ENCODE measurements around the gene H6PD.

The H6PD gene

DNA sequence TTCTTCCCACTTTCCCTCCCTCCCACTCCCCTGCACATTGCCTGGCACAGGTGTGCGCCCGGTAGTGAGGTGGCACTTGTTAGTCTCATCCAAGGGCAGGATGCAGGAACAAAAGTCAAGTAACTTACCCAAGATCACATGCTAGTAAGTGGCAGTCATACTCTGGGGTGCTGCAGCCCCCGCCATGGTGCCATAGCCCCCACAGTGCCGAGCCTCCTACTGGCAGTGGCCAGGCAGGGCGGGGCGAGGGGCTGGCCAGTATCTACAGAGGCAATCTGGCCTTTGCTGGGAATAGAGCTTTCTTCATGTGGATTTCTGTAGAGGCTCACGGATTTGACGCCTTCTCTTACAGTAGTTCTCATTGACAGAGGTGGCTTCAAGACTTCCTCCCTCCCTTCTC lies 26.9 kb downstream of the H6PD start:
- Histone ChIP-seq H3K4me1 (peaks cover 0 to 2% (median 0%) of the 10 kb centered on the region in 4 donors), H3K27ac (no peak overlapping the region), H3K4me3 (no peak overlapping the region), H3K36me3 (peaks cover 31 to 64% (median 44%) of the 10 kb centered on the region in 3 donors), H3K27me3 (no peaks in the 10 kb centered on the region), H3K9me3 (no peaks in the 10 kb centered on the region)
- no peak for DNase-seq
- intact Hi-C loops (cut with DNase I; ENCODE audit: low total_unique reads), result no loop called here
- TF ChIP-seq, protein P1, sequence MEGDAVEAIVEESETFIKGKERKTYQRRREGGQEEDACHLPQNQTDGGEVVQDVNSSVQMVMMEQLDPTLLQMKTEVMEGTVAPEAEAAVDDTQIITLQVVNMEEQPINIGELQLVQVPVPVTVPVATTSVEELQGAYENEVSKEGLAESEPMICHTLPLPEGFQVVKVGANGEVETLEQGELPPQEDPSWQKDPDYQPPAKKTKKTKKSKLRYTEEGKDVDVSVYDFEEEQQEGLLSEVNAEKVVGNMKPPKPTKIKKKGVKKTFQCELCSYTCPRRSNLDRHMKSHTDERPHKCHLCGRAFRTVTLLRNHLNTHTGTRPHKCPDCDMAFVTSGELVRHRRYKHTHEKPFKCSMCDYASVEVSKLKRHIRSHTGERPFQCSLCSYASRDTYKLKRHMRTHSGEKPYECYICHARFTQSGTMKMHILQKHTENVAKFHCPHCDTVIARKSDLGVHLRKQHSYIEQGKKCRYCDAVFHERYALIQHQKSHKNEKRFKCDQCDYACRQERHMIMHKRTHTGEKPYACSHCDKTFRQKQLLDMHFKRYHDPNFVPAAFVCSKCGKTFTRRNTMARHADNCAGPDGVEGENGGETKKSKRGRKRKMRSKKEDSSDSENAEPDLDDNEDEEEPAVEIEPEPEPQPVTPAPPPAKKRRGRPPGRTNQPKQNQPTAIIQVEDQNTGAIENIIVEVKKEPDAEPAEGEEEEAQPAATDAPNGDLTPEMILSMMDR (IDR thresholded peaks at IDR 0.05), result no peak

DNA sequence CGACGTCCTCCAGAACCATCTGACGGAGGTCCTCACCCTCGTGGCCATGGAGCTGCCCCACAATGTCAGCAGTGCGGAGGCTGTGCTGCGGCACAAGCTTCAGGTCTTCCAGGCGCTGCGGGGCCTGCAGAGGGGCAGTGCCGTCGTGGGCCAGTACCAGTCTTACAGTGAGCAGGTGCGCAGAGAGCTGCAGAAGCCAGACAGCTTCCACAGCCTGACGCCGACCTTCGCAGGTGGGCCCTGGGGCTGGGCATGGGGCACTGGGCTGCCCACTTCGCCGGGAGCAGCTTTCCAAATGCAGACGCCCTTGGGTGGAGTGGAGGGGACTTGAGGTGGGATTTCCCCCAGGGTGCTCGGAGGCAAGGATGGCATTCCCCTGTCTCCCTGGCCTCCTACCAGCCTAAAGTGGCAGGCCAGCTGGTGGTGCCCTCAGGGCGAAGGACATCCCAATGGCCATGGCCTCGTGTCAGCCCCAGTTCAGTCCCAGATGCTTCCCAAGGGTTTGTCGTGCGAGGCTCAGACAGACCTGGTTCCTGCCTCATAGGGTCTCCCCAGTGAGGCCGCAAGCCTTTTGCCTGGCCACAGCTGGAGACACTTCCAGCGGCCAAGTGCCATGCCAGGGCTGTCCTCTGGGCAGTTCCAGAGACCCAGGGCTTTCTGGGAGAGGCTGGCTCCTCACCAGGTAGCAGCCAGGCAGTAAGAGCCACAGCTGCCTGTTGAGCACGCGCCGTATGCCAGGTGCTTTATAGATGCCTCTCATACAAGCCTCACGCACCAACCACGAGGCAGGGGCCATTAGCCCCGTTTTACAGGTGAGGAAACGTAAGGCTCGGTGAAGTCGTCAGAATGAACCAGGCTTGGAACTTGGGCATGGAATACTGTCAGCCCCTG lies 27.8 kb downstream of the H6PD start:
- intact Hi-C loops (cut with DNase I; ENCODE audit: low total_unique reads), result no loop called here
- peaks cover 0 to 9% (median 5%) of the 10 kb centered on the region in 4 donors for H3K4me1 ChIP-seq
- H3K36me3 ChIP-seq, result peaks cover 31 to 62% (median 44%) of the 10 kb centered on the region in 3 donors

DNA sequence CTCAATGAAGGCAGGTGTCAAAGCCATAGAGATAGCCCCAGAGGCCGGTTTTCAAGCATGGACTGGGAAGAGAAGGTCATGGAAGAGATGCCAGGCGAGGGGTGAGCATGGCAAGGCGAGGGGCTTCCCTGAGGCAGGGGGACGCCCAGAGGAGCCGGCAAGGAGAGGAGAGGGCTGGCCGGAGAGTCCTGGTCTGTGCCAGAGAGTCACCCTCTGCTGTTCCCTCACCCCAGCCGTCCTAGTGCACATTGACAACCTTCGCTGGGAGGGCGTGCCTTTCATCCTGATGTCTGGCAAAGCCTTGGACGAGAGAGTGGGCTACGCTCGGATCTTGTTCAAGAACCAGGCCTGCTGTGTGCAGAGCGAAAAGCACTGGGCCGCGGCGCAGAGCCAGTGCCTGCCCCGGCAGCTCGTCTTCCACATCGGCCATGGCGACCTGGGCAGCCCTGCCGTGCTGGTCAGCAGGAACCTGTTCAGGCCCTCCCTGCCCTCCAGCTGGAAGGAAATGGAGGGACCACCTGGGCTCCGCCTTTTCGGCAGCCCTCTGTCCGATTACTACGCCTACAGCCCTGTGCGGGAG lies 28.8 kb downstream of the H6PD start:
- Histone ChIP-seq H3K27me3 (no peaks in the 10 kb centered on the region), H3K36me3 (peaks cover 32 to 64% (median 44%) of the 10 kb centered on the region in 3 donors), H3K9me3 (no peaks in the 10 kb centered on the region), H3K27ac (no peak overlapping the region), H3K4me3 (no peak overlapping the region), H3K4me1 (peaks cover 0 to 12% (median 5%) of the 10 kb centered on the region in 4 donors)
- DNase-seq, result no peak
- intact Hi-C loops (cut with DNase I; ENCODE audit: low total_unique reads), result no loop called here
- TF ChIP-seq, protein P1 (IDR thresholded peaks at IDR 0.05), result no peak

More for the DNA sequence above, 27.8 kb downstream of the H6PD start:
- no peak overlapping the region for H3K27ac ChIP-seq
- no peaks in the 10 kb centered on the region for H3K9me3 ChIP-seq
- no peaks in the 10 kb centered on the region for H3K27me3 ChIP-seq
- TF ChIP-seq, protein P1 (IDR thresholded peaks at IDR 0.05), result no peak
- H3K4me3 ChIP-seq, result no peak overlapping the region
- DNase-seq, result peak in 1 of 2 donors; percentile 57

- Histone ChIP-seq H3K9me3 (no peaks in the 10 kb centered on the region), H3K4me1 (peaks cover 0 to 12% (median 5%) of the 10 kb centered on the region in 4 donors), H3K4me3 (no peak overlapping the region), H3K36me3 (peaks cover 39 to 73% (median 48%) of the 10 kb centered on the region in 3 donors), H3K27me3 (no peaks in the 10 kb centered on the region), H3K27ac (no peak overlapping the region)
- TF ChIP-seq, protein P1 (IDR thresholded peaks at IDR 0.05), result no peak
- peak in 1 of 2 donors; percentile 58 for DNase-seq
- intact Hi-C loops (cut with DNase I; ENCODE audit: low total_unique reads), result no loop called here
Measured at GRCh38 chr1:9263984-9264872, 29.7 kb downstream of the H6PD start.

DNA sequence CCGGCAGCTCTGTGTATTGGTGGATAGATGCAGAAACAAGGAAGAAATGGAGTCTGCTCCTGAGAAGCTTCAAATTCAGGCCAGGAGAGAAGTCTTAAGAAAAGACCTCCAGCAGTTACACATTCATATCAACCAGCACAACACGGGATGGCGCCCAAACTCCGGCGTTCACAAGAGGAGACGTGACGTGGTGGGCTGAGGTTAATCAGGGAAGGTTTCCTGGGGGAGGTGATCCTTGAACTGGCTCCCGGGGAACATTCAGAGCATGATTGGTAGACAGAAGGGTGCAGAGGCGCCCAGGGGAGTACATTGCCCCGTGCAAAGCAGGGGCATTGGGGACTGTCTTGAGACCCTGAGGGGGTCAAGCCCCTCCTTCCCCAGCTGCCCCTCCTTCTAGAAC lies 30.5 kb downstream of the H6PD start:
- no peak overlapping the region for H3K4me3 ChIP-seq
- TF ChIP-seq, protein P1 (IDR thresholded peaks at IDR 0.05), result no peak
- DNase-seq, result no peak
- no peaks in the 10 kb centered on the region for H3K9me3 ChIP-seq
- intact Hi-C loops (cut with DNase I; ENCODE audit: low total_unique reads), result loop anchor here (5.0 kb wide), 1 partner anchor 192 kb away; no protein-coding TSS in a partner anchor
- H3K27ac ChIP-seq, result no peak overlapping the region
- peaks cover 47 to 81% (median 52%) of the 10 kb centered on the region in 3 donors for H3K36me3 ChIP-seq
- peaks cover 0 to 12% (median 5%) of the 10 kb centered on the region in 4 donors for H3K4me1 ChIP-seq
- H3K27me3 ChIP-seq, result no peaks in the 10 kb centered on the region

Measured in tibial artery (tissue), 4 donors.